Measurements from ENCODE around the gene RAPGEF4.

DNA sequence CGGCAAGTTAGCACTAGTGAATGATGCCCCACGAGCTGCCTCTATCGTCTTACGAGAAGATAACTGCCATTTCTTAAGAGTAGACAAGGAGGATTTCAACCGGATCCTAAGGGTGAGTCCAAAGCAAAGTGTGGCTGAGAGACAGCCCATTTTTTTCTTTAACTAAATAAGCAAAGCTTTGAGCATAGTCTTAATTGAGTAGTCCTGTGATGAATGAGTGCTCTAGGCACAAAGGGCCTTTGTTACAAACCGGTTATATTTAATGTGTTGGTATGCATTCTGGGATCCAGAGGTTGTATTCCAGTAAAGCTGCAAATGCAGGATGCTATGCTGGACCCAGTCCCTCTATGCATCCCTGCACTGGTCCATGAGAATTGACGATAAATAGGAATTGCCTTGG is 253.1 kb downstream of the RAPGEF4 start:
- TF ChIP-seq EZH2phosphoT487 (IDR thresholded peaks at IDR 0.05; ENCODE audit: borderline replicate concordance): no peak
- no peak for TF ChIP-seq ZNF274 (IDR thresholded peaks at IDR 0.05; ENCODE audit: low read depth, low read length)
- no peak for TF ChIP-seq JUND (IDR thresholded peaks at IDR 0.05)
